HG02852 (cell line): ENCODE data around the gene UAP1L1.

Source experiments
- ATAC-seq: cut with Tn5 transposase; IDR thresholded peaks from one replicate; pipeline ENCODE4 v1.9.1; 2021; ENCODE audit warnings: mild to moderate bottlenecking, moderate library complexity; ENCODE audit not compliant: unreplicated experiment

UAP1L1 gene

DNA sequence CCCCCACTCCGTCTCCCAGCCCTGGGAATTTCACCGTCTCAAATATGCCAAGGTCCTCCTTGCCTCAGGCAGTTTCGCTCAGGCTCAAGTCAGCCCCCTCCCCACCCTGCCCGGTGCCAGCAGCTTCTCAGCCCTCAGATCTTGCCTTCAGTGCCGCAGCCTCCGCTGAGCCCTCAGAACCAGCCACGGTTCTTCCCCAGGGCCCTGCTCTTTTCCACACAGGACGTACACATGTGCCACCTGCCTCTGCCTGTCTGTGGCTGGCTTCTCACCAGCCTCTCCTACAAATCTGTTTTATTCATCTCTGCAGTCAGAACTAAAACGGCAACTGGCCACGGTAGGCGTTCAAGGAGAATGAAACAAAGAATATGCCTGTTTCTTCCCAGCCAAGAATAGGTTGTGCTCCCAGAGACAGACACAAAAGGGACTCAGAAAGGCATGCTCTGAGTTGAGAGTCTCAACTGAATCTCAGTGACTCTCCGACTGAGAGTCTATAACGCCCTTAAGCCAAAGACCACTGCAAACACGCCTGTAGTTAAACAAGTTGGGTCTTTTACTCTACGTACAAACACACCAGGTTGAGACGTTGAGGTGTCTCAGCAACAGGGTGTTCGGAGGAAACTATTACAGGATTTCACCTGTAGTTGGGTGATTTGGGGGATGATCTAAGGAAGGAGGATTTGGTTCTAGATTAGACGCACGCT is 51.0 kb downstream of the UAP1L1 start:
- ATAC-seq, result no peak

DNA sequence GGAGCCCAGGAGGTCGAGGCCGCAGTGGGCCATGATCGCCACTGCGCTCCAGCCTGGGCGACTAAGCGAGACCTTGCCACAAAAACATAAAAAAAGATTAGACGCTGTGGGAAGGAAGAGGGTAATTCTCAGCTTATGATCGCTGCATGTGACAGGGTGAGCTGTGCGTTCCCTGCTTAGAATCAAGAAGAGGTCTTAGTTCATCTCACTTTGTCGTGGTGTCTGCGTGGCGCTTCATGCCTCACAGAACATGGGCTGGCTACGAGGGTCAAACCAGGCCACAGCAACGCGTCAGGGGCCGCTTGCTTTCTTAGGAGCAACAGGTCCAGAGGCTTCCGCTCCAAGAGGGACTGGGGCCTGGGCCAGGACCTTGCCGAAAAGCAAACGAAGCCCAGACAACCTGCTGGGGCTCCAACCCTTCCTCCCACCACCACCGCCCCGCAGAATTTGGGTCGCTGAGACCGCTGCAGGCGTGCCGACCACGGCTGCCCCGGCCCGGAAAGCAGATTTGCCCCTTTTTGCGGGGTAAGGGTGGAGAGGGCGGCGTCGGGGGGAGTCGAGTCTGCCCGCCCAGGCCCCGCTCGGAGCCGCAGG is 51.6 kb downstream of the UAP1L1 start:
- ATAC-seq, result peak; percentile 10

DNA sequence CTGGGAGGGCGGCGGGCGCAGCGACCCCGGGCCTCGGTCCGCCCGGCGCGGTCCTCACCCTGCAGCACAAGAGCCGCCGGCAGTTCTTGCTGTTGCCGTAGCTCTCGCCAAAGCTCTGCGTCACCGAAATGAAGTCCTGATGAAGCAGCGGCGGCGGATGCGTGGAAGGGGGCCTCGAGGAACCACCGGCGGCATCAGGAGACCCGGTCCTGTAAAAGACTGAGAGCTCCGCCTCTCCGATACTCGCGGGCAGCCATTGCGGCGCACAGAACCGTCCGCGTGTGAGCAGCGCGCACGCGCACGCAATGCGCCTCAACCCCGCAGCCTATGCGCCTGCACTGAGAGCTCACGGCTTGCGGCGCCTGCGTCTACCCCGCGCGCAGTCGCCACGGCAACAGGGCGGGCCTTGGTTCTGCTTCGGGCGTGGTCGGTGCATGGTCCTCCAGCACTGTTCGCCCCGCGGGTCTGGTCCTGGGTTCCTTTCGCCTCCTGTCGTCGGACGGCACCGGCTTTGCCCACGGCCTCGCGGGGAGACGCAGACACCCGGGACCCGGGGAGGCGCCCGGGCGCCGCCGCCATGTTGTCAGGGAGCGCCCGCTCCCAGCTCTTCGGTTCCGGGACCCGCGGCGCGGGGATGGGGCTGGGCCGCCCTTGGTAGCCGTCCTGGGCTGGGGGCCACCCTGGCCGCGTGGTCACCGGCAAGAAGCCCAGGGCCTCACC is 52.3 kb downstream of the UAP1L1 start:
- ATAC-seq, result peak; percentile 81

DNA sequence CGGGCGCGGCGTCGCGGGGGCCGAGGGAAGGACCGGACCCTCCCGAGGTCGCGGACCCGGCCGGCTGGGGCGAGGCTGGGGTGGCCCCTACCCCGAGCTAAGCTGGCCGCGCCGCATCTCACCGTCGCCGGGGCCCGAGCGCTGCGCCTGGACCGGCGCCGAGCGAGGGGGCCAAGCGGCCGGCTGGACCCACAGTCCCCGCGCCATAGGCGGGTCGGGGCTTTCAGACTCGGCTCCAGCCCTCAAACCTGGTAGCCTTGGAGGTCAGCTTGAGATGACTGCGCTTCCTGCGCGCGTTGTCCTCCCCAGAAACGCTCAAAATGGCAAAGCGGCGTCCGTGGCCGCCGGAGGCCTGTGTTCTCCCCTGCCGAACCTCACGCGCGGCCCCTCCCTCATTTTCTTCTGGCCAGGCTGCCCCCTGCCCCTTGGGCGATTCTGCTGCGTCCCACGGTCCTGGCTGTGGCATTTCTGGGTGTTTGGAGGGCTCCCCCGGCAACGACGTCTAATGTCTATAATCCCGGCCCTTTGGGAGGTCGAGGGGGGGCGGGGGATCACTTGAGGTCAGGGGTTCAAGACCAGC is 52.9 kb downstream of the UAP1L1 start:
- ATAC-seq, result peak; percentile 18
